ENCODE measurements around the gene CYP26C1.

- TF ChIP-seq POLR2A (IDR thresholded peaks at IDR 0.05) (no peak), EP300 (IDR thresholded peaks at IDR 0.05) (no peak), POLR2AphosphoS5 (IDR thresholded peaks at IDR 0.05) (no peak)
Measured at GRCh38 chr10:93066544-93066913, 5.9 kb downstream of the CYP26C1 start.

Data from upper lobe of left lung (tissue), 4 donors.